Brain microvascular endothelial cell (primary cell): Measurements from ENCODE around the gene DYNC2H1.

Experiments used
- DNase-seq: peaks from one replicate; pipeline ENCODE4 v3.0.0-alpha.2; 2020
- H3K27ac ChIP-seq: fragments of 250-450 bp; sonication (Bioruptor Pico); 2 replicates; pipeline ENCODE4 v1.5.1; 2020; ENCODE audit warnings: mild to moderate bottlenecking, moderate library complexity
- H3K27me3 ChIP-seq: fragments of 250-450 bp; sonication (Bioruptor Pico); replicated peaks from 2 replicates; pipeline ENCODE4 v1.5.1; 2020; ENCODE audit warnings: mild to moderate bottlenecking
- H3K36me3 ChIP-seq: fragments of 250-450 bp; sonication (Bioruptor Pico); replicated peaks from 2 replicates; pipeline ENCODE4 v1.5.1; 2020; ENCODE audit warnings: mild to moderate bottlenecking
- H3K4me3 ChIP-seq: 2 replicates; pipeline ENCODE4 v1.5.1; 2011; ENCODE audit warnings: low read depth, mild to moderate bottlenecking, control low read depth, low read length, moderate library complexity
- in situ Hi-C: cut with HindIII; loops from 2 replicates; pipeline ENCODE4 v1.10.0; 2017; ENCODE audit warnings: low sequenced_read_pairs, low pct_ligation_motif_present
- TF ChIP-seq, protein P1 (sequence below): IDR thresholded peaks from 2 replicates; pipeline ENCODE4 v1.5.1; 2011; ENCODE audit warnings: low read depth, mild to moderate bottlenecking, moderate library complexity, low read length, control low read depth, inconsistent platforms; ENCODE audit errors: missing control alignments

The DYNC2H1 gene

DNA sequence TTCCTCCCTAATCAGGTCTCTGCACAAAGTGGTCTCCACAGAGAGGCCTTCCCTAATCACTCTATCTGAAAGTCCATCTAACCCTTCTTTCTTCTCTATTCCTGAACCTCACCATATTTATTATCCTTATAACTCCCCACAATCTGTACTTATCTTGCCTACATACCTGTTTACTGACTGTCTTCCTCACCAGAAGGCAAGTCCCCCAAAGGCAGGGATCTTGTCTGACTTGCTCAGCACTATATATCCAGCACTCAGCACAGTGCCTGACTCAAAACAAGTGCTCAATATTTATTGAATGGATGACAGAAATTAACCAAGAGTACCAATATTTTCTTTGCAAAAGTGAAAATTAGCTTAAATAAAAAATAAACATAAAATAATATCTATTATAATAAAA is 22.8 kb upstream of the DYNC2H1 start:
- TF ChIP-seq, protein P1, sequence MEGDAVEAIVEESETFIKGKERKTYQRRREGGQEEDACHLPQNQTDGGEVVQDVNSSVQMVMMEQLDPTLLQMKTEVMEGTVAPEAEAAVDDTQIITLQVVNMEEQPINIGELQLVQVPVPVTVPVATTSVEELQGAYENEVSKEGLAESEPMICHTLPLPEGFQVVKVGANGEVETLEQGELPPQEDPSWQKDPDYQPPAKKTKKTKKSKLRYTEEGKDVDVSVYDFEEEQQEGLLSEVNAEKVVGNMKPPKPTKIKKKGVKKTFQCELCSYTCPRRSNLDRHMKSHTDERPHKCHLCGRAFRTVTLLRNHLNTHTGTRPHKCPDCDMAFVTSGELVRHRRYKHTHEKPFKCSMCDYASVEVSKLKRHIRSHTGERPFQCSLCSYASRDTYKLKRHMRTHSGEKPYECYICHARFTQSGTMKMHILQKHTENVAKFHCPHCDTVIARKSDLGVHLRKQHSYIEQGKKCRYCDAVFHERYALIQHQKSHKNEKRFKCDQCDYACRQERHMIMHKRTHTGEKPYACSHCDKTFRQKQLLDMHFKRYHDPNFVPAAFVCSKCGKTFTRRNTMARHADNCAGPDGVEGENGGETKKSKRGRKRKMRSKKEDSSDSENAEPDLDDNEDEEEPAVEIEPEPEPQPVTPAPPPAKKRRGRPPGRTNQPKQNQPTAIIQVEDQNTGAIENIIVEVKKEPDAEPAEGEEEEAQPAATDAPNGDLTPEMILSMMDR: no peak
- Histone ChIP-seq H3K4me3 (no peak overlapping the region), H3K27me3 (no peaks in the 10 kb centered on the region), H3K27ac (peak overlapping the region; percentile 88), H3K36me3 (peaks cover 9% of the 10 kb centered on the region)
- DNase-seq: peak; percentile 64
- in situ Hi-C loops: no loop called here

DNA sequence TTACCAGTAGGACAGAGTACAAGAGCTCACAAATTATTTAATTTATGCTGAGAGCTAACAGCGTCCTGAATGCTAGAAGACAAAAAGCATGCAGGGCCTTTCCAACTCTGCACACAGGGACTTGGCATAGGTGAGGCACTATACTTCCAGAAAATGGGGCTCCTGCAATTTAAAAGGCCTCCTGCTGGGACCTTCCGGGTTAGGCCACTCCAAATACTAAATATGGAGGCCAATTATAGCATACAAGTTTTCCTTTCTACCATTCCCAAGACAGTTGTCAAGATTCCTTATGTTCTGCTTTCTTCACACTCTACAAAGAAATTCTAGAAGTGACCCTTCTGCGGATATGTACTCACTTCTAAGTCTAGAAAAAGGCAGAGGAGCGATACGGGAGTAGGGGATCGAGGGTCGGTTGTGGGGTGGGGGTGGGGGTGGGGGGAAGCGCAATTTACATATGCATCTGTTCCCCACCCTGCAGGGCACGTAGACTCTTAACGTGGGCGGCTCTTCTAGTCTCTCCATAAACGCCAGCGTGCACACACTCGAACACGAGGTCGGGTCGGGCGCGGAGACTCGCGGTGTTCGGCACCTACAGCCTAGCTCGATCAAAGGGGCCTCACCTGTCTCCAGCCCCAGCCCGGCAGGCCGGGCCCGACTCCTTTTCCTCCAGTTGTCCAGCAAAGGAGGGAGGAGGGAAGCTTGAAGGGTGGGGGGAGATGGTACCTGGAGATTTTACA is 18.0 kb upstream of the DYNC2H1 start:
- Histone ChIP-seq H3K27me3 (no peaks in the 10 kb centered on the region), H3K36me3 (peaks cover 4% of the 10 kb centered on the region), H3K4me3 (peak overlapping the region; percentile 81), H3K27ac (peak overlapping the region; percentile 92)
- in situ Hi-C loops: no loop called here
- TF ChIP-seq, protein P1: no peak
- peak; percentile 37 for DNase-seq

DNA sequence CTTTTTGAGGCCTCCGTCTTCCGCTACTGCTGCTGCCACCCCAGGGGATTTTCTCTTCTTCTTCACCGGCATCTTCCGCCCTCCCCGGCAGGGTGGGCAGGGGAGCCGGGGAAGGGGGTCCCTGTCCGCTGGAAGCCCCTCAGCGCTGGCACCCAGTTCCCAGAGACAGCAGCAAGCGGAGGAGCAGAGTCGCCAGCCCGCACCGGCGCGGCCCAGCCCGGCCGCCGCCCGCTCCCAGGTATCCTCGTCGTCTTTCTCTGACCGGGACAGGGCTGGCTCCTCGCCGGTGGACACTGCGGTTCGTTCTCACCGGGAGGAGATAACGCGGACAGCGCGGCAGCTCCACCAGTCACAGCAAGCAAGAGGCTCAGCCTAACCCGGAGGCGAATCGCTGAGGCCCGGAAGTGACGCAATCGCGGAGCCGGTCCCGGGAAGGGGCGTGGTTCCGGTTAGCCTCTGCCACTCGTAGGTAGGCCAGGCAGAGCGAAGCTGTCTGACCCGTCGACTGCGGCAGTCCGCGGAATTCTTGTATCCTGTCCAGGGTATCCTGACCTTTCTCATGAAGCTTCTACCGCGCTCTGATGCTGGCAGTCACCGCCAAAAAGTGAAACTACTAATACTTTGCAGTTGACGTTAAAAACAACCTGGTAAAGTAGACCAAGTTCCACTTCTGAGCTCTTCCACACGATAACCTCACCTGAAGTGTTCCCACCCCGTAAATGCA is 17.3 kb upstream of the DYNC2H1 start, which contains the start of gene DCUN1D5:
DCUN1D5 (minus strand) TSS at position 360 of the 724 bp plus-strand sequence; CDS start at position 72, 288 bp downstream.
- Histone ChIP-seq H3K4me3 (peak within 1 kb of the TSS; percentile 81), H3K27ac (peak within 1 kb of the TSS; percentile 92), H3K36me3 (peaks cover 4% of the 10 kb centered on the region), H3K27me3 (no peaks in the 10 kb centered on the region)
- peak; percentile 96 for DNase-seq
- TF ChIP-seq, protein P1: no peak
- in situ Hi-C loops: no loop called here

DNA sequence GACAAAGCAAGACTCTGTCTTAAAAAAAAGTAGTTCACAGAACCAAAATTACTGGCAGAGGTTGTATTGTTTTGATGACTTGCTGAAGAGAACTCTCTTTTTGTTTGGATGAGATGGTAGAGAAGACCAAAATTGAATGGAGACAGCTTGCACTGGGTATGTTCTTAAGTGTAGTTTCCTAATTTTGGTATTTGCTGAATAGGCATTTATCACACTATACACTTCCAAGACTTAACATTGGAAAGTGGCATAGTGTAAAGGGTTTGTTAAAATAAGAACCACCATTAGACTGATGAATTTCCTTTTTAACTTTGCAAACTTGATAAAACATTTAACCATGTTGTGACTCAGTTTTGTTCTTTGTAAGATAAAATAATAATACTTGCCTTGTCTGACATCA is 11.9 kb upstream of the DYNC2H1 start:
- no peaks in the 10 kb centered on the region for H3K27me3 ChIP-seq
- TF ChIP-seq, protein P1: no peak

DNA sequence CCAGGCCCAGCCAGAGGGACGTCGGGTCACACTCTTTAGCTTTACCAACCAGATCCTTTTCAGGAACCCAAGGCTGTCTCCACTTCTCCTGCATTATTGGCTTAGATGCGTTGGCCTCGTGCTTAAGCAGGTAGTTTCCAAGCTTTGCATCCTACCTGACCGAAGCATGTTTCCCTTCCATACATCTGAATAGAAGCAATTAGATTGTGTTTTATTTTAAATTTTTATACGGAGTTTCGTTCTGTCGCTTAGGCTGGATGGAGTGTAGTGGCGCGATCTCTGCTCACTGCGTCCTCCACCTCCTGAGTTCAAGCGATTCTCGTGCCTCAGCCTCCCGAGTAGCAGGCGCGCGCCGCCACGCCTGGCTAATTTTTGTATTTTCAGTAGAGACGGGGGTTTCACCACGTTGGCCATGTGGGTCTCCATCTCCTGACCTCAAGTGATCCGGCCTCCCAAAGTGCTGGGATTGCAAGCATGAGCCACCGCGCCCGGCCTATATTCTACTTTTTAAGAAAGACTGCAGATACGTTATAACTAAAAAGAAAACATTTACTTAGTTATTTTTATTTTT is 677 bp downstream of the DYNC2H1 start:
- Histone ChIP-seq H3K27me3 (no peaks in the 10 kb centered on the region), H3K27ac (peak overlapping the region; percentile 83), H3K36me3 (peaks cover 3% of the 10 kb centered on the region), H3K4me3 (peak overlapping the region; percentile 87)
- TF ChIP-seq, protein P1: no peak
- peak; percentile 28 for DNase-seq
- in situ Hi-C loops: no loop called here

More for the DNA sequence above, 11.9 kb upstream of the DYNC2H1 start:
- H3K27ac ChIP-seq: no peak overlapping the region
- H3K36me3 ChIP-seq: no peaks in the 10 kb centered on the region
- H3K4me3 ChIP-seq: no peak overlapping the region
- in situ Hi-C loops: no loop called here
- DNase-seq: no peak
